Parathyroid adenoma (tissue), 2 donors: ENCODE data around the gene TRAPPC14.

ENCODE experiments used
- H2AFZ ChIP-seq: fragments of 300-600 bp; sonication (generic); one replicate; pipeline ENCODE4 v1.7.0; 2017; ENCODE audit warnings: antibody characterized with exemption, mild to moderate bottlenecking
- H3K27ac ChIP-seq: fragments of 300-600 bp; sonication (generic); one replicate; pipeline ENCODE4 v1.7.0; 2017
- H3K27me3 ChIP-seq: fragments of 300-600 bp; sonication (generic); one replicate; pipeline ENCODE4 v1.7.0; 2017; ENCODE audit warnings: low read length; ENCODE audit not compliant: control insufficient read depth, insufficient read depth
- H3K36me3 ChIP-seq: fragments of 300-600 bp; sonication (generic); one replicate; pipeline ENCODE4 v1.7.0; 2017; ENCODE audit warnings: low read length; ENCODE audit not compliant: control insufficient read depth, insufficient read depth
- H3K4me1 ChIP-seq: fragments of 300-600 bp; sonication (generic); one replicate; pipeline ENCODE4 v1.7.0; 2017; ENCODE audit warnings: control low read depth
- H3K4me2 ChIP-seq: fragments of 300-600 bp; sonication (generic); one replicate; pipeline ENCODE4 v1.7.0; 2017; ENCODE audit warnings: low read length
- H3K4me3 ChIP-seq: fragments of 300-600 bp; sonication (generic); one replicate; pipeline ENCODE4 v1.7.0; 2017; ENCODE audit warnings: low read depth, low read length
- H3K79me2 ChIP-seq: fragments of 300-600 bp; sonication (generic); one replicate; pipeline ENCODE4 v1.7.0; 2017; ENCODE audit warnings: control low read depth
- H3K9ac ChIP-seq: fragments of 300-600 bp; sonication (generic); one replicate; pipeline ENCODE4 v1.7.0; 2017; ENCODE audit warnings: mild to moderate bottlenecking
- H3K9me3 ChIP-seq: fragments of 300-600 bp; sonication (generic); one replicate; pipeline ENCODE4 v1.7.0; 2017; ENCODE audit warnings: low read length; ENCODE audit not compliant: control insufficient read depth
- TF ChIP-seq, protein P1 (sequence below): fragments of 300-600 bp; sonication (generic); IDR thresholded peaks from one replicate; pipeline ENCODE4 v1.7.0; 2017; ENCODE audit warnings: antibody characterized with exemption, mild to moderate bottlenecking
- donor health status: primary hyperparathyroidism.

TRAPPC14 gene

DNA sequence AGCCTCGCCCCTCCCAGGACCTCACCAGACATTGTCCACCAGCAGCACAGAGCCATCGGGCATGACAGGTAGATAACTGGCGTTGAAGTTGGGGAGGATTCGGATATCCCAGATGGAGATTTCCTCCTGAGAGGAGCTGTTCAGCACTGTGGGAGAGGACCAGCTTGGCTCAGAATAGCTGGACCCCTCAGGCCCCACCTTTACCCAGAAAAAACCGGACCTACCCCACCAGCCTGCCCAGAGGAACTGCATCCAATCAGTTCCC is 1.5 kb downstream of the TRAPPC14 start:
- Histone ChIP-seq H3K4me1 (peaks cover 7% of the 10 kb centered on the region), H3K4me2 (peak overlapping the region; percentile 75), H3K79me2 (no peaks in the 10 kb centered on the region), H3K36me3 (no peaks in the 10 kb centered on the region), H3K27ac (peak overlapping the region; percentile 91), H2AFZ (no peak overlapping the region), H3K4me3 (peak overlapping the region; percentile 87), H3K9me3 (no peaks in the 10 kb centered on the region), H3K27me3 (no peaks in the 10 kb centered on the region), H3K9ac (no peak overlapping the region)
- TF ChIP-seq, protein P1, sequence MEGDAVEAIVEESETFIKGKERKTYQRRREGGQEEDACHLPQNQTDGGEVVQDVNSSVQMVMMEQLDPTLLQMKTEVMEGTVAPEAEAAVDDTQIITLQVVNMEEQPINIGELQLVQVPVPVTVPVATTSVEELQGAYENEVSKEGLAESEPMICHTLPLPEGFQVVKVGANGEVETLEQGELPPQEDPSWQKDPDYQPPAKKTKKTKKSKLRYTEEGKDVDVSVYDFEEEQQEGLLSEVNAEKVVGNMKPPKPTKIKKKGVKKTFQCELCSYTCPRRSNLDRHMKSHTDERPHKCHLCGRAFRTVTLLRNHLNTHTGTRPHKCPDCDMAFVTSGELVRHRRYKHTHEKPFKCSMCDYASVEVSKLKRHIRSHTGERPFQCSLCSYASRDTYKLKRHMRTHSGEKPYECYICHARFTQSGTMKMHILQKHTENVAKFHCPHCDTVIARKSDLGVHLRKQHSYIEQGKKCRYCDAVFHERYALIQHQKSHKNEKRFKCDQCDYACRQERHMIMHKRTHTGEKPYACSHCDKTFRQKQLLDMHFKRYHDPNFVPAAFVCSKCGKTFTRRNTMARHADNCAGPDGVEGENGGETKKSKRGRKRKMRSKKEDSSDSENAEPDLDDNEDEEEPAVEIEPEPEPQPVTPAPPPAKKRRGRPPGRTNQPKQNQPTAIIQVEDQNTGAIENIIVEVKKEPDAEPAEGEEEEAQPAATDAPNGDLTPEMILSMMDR: no peak

DNA sequence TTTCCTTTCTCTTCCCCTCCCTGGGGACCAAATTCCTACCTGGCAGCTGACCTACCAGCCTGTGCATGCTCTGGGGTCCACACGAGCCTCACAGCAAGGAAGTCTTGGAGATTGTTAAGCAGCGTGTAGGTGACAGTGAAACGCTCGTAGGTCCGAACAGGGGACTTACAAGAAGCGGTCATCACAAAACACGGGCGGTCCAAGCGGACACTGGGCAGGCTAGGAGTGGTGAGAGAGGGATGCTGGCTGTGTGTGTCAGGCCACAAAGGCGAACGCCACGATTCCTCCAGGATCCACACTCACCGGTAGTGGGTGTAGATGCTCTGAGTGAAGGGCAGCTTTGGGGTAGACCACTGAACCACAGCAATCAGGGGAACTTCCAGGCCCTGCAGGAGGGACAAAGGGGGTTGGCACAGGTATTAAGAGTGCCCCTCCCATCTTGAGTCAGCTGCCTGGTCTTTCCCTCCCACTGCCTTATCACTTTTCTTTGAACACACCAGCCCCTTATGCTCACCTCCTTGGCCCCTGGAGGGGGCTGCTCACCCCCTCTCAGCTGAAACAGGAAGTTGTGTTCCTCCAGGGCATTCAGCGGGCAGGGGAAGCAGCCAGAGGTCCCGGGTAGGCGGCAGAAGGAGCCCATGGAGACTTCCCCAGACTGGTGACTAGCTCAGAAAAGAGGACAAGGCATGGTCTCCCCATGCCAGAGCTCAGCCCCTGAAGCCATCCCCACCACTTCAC is 2.0 kb downstream of the TRAPPC14 start:
- Histone ChIP-seq H2AFZ (no peak overlapping the region), H3K4me2 (peak overlapping the region; percentile 75), H3K9me3 (no peaks in the 10 kb centered on the region), H3K79me2 (no peaks in the 10 kb centered on the region), H3K4me3 (peak overlapping the region; percentile 87), H3K9ac (no peak overlapping the region), H3K27me3 (no peaks in the 10 kb centered on the region), H3K4me1 (peaks cover 7% of the 10 kb centered on the region), H3K27ac (peak overlapping the region; percentile 91), H3K36me3 (no peaks in the 10 kb centered on the region)
- TF ChIP-seq, protein P1: no peak

DNA sequence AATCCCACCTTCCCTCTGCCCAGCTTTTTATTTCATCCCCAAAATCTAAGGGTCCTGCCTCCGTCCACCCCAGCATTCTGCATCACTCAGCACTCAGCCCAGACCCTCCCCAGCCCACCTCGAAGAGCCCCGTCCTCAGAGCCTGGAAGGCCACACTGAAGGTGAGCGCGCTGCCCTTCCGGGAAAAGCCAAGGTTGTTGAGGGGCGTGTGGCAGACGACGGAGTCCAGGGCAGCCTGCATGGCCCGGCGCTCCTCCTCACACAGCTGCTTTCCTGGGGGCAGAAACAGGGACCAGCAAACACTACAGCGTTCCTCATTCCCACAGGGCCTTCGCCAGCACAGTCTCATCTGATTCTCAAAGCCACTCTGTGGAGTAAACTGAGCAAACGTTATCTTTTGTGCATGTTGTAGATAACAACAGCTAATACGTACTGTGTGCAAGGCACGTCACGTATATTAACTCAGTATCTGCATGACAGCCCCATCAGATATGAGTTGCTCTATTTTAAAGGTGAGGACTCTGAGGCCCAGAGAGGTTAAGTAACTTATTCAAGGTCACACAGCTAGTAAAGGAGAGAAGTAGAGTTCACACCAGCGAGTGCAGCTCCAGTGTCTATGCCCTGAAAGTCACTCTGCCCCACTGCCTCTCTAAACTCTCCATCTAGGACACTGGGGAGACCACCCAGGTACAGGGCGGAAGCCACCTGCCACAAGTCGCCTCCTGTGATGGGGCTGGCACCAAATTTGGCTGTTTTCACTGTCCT is 2.8 kb downstream of the TRAPPC14 start:
- Histone ChIP-seq H3K79me2 (no peaks in the 10 kb centered on the region), H3K27me3 (no peaks in the 10 kb centered on the region), H3K9me3 (no peaks in the 10 kb centered on the region), H3K36me3 (no peaks in the 10 kb centered on the region), H3K4me1 (peaks cover 7% of the 10 kb centered on the region), H3K27ac (no peak overlapping the region), H3K4me2 (no peak overlapping the region), H3K4me3 (no peak overlapping the region), H3K9ac (no peak overlapping the region), H2AFZ (no peak overlapping the region)
- TF ChIP-seq, protein P1: no peak

DNA sequence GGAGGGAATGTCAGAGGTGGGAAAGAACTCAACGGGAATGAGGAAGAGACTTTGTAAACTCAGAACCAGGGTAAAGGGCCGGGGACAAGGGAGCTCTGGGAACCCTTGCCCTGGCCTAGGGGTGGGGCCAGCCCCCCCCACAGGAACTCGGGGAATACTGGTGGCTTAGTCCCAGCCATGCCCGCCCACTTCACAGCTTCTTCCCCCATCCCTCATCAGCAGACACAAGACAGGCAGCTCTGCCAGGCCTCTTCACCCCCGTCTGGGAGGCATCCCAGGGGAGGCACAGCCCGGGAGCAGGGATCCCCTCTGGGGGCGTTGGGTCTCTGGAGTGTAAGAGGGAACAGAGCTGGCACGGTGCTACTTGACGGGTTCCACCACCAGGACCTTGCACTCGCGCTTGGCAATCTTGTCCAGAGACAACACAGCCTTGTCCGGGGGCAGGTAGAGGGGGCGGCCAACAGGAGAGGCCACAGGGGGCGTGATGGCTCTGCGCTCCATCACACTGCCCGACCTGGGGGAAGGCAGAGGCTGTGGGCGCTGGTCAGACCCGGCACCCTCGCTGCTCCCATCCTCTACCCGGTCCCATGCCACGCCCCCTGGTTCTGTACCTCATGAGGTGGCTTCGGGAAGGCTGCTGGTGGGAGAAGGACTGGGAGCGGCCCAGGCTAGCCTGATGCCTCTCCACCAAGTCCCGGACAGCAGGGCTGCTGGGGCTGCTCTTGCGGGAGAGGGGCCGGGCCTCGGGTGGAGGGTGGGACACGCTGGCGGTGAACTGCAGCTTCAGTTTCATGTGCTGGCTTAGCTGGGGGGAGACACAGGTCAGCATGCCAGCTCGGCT is 3.7 kb downstream of the TRAPPC14 start:
- H3K27me3 ChIP-seq: no peaks in the 10 kb centered on the region
- H3K4me1 ChIP-seq: peaks cover 7% of the 10 kb centered on the region
- no peaks in the 10 kb centered on the region for H3K9me3 ChIP-seq
- H3K36me3 ChIP-seq: no peaks in the 10 kb centered on the region
- no peaks in the 10 kb centered on the region for H3K79me2 ChIP-seq
- TF ChIP-seq, protein P1: no peak
- no peak overlapping the region for H3K4me2 ChIP-seq
- H3K27ac ChIP-seq: no peak overlapping the region
- H3K9ac ChIP-seq: no peak overlapping the region
- no peak overlapping the region for H3K4me3 ChIP-seq
- no peak overlapping the region for H2AFZ ChIP-seq
